ENCODE measurements around the gene UBE2O.

UBE2O gene

GRCh38 chr17:76385892-76386786, 66.8 kb downstream of the UBE2O start:
- DNase-seq = peak; percentile 93

GRCh38 chr17:76384987-76385891, 67.7 kb downstream of the UBE2O start:
- peak; percentile 65 for DNase-seq

GRCh38 chr17:76384222-76384986, 68.5 kb downstream of the UBE2O start, which contains the start of gene SPHK1:
SPHK1 (plus strand) TSS chr17:76384609; CDS start chr17:76385645, 1,036 bp downstream.
- DNase-seq = peak; percentile 84

GRCh38 chr17:76383546-76384221, 69.3 kb downstream of the UBE2O start:
- DNase-seq = peak; percentile 72

- peak; percentile 80 for DNase-seq
Measured at GRCh38 chr17:76382803-76383545, 70.0 kb downstream of the UBE2O start.

- DNase-seq = peak; percentile 58
Measured at GRCh38 chr17:76382351-76382802, 70.6 kb downstream of the UBE2O start.

- DNase-seq = no peak
Measured at GRCh38 chr17:76381633-76382350, 71.2 kb downstream of the UBE2O start.

- DNase-seq = no peak
Measured at GRCh38 chr17:76379646-76380376, 73.1 kb downstream of the UBE2O start.

- DNase-seq = no peak
Measured at GRCh38 chr17:76379275-76379641, 73.7 kb downstream of the UBE2O start.

- DNase-seq = no peak
Measured at GRCh38 chr17:76378548-76379274, 74.2 kb downstream of the UBE2O start.

- no peak for DNase-seq
Measured at GRCh38 chr17:76376318-76377133, 76.4 kb downstream of the UBE2O start.

- DNase-seq = no peak
Measured at GRCh38 chr17:76371656-76372628, 81.0 kb downstream of the UBE2O start.

GRCh38 chr17:76370261-76370993, 82.5 kb downstream of the UBE2O start:
- no peak for DNase-seq

- no peak for DNase-seq
Measured at GRCh38 chr17:76369804-76370203, 83.1 kb downstream of the UBE2O start.

- DNase-seq = no peak
Measured at GRCh38 chr17:76369379-76369778, 83.6 kb downstream of the UBE2O start.

GRCh38 chr17:76368545-76368944, 84.4 kb downstream of the UBE2O start:
- DNase-seq = no peak

All from stimulated activated CD8-positive, alpha-beta memory T cell treated with anti-CD3 and anti-CD28 coated beads, Interleukin-4, amount 100 ng/mL, for 48 hours (primary cell).